G401 (cell line): ENCODE results near the gene MICAL3. TPM values are rescaled to one million over a fixed set of nuclear protein-coding genes. Genes with fewer than 3 reads are reported as not detected.
"Not testable (repeated sequence)": the region's sequence is repeated elsewhere in the genome, so short reads cannot be mapped to it uniquely, and the experiment has no call there.

Source experiments
- DNase-seq: peaks from one replicate; pipeline ENCODE4 v3.0.0-alpha.2; 2015; ENCODE audit warnings: low spot score
- in situ Hi-C: cut with HindIII; loops from 2 replicates; pipeline ENCODE4 v1.10.0; 2016; ENCODE audit warnings: low sequenced_read_pairs, mixed read lengths
- total RNA-seq: library from RNA; depleted of rRNA; stranded (reverse); fragments of >200 nt; shearing (Covaris generic); gene quantifications from 2 replicates; pipeline ENCODE4 v1.2.3, GENCODE V29; 2014; rRNA removed

The MICAL3 gene, protein sequence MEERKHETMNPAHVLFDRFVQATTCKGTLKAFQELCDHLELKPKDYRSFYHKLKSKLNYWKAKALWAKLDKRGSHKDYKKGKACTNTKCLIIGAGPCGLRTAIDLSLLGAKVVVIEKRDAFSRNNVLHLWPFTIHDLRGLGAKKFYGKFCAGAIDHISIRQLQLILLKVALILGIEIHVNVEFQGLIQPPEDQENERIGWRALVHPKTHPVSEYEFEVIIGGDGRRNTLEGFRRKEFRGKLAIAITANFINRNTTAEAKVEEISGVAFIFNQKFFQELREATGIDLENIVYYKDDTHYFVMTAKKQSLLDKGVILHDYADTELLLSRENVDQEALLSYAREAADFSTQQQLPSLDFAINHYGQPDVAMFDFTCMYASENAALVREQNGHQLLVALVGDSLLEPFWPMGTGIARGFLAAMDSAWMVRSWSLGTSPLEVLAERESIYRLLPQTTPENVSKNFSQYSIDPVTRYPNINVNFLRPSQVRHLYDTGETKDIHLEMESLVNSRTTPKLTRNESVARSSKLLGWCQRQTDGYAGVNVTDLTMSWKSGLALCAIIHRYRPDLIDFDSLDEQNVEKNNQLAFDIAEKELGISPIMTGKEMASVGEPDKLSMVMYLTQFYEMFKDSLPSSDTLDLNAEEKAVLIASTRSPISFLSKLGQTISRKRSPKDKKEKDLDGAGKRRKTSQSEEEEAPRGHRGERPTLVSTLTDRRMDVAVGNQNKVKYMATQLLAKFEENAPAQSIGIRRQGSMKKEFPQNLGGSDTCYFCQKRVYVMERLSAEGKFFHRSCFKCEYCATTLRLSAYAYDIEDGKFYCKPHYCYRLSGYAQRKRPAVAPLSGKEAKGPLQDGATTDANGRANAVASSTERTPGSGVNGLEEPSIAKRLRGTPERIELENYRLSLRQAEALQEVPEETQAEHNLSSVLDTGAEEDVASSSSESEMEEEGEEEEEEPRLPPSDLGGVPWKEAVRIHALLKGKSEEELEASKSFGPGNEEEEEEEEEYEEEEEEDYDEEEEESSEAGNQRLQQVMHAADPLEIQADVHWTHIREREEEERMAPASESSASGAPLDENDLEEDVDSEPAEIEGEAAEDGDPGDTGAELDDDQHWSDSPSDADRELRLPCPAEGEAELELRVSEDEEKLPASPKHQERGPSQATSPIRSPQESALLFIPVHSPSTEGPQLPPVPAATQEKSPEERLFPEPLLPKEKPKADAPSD (N-terminal part only)
- 3.4 and 5.3 TPM in 2 replicates for total RNA-seq

DNA sequence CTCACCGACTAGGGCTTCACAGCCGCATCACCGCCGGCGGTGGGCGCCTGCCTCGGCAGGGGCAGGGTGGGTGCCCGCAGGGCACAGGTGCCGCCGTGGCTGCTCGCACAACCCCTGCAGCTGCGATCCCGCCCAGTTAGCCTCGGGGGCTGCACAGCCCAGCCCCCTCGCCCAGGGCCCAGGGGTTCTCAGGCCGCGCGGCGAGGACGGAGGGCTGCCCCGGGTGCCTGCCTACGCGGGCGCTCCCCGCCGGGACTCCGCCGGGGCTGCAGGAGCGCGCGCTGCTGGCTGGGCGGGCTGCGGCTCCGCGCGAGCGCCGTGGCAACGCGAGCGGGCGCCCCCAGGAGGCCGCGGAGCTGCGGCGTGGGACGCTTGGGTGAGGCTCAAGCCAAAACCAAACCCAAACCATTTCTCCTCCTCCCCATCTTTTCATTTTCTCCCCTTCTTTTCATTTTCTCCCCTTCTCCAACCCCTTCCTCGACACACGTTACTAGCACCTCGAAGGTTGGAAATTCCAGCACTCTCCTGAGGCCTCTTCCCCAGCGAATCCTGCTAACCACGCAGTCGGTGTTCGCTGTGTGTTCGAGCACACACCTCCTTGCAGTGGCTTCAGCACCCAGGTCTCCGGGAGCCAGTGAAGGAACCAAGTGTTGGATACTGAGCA, at the start of gene MICAL3:
TSS of gene MICAL3 (minus strand) at position 286 of the 664 bp plus-strand sequence. CDS start 117,749 bp downstream, outside the sequence.
- in situ Hi-C loops = loop anchor here (25.0 kb wide), 1 partner anchor 137 kb away; no protein-coding TSS in a partner anchor
- peak; percentile 74 for DNase-seq

DNA sequence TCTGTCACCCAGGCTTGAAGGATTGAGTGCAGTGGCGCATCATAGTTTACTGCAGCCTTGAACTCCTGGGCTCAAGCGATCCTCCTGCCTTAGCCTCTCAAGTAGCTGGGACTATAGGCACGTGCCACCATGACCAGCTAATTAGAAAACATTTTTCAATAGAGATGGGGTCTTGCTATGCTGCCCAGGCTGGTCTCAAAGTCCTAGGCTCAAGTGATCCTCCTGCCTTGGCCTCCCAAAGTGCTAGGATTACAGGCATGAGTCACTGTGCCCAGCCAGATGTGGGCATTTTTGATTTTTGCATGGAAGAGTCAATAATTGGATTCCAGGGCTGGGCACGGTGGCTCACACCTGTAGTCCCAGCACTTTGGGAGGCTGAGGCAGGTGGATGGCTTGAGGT, 49.6 kb upstream of the MICAL3 start:
- DNase-seq, in situ Hi-C loops: not testable (repeated sequence)

DNA sequence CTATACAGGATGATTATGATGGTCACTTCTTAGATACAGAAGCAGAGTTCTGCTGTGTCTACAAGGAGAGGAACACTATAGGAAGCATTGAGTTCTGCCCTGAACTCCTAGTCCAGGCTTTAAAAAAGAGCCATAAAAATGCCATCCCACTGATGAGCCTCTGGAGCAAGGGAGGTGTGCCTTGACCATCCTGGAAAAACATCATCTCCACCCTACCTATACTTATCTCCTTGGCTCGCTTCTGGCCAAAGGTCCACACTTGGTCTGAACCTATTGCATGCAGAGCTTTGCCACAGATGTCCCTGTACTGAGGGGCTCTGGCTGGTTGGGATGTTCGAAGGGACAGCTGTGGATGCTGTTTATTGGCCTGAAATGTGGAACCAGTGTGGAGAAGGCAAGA, 49.1 kb upstream of the MICAL3 start:
- in situ Hi-C loops = no loop called here
- no peak for DNase-seq

DNA sequence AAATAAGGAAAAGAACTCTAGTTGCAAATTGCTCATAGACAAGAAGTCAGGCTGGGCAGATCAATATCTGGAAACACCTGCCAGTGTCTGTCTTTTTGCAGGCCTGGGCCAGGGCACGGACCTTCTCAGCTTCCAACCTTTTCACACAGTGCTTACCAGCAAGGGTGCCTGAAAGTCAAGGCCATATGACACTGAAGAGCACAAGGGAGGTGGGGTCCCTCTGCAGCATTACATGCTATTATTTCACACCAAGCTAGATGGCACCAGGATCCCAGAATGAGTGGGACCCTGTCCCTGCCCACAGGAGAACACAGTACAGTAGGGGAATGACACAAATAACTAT, 47.6 kb upstream of the MICAL3 start:
- no peak for DNase-seq
- in situ Hi-C loops = no loop called here

DNA sequence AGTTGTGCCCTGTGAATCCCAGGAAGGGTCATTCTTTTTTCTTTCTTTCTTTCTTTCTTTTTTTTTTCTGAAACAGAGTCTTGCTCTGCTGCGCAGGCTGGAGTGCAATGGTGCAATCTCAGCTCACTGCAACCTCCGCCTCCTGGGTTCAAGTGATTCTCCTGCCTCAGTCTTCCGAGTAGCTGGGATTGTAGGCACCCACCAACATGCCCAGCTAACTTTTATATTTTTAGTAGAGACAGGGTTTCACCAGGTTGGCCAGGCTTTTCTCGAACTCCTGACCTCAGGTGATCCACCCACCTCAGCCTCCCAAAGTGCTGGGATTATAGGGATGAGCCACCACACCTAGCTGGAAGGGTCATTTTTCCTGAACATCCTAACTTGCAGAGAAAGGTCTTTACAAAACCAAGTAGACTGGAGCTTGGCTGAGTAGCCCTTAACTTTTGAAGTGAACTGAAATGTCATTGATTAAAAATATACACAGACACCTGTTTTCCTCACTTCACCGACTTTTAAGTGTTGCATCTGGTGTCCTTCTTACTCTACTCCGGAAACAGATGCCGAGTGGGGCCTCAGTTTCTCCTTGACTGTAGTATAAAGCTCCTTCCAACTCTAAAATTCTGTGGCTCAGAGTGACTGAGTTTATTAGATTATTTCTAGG, 47.1 kb upstream of the MICAL3 start:
- DNase-seq, in situ Hi-C loops: not testable (repeated sequence)

DNA sequence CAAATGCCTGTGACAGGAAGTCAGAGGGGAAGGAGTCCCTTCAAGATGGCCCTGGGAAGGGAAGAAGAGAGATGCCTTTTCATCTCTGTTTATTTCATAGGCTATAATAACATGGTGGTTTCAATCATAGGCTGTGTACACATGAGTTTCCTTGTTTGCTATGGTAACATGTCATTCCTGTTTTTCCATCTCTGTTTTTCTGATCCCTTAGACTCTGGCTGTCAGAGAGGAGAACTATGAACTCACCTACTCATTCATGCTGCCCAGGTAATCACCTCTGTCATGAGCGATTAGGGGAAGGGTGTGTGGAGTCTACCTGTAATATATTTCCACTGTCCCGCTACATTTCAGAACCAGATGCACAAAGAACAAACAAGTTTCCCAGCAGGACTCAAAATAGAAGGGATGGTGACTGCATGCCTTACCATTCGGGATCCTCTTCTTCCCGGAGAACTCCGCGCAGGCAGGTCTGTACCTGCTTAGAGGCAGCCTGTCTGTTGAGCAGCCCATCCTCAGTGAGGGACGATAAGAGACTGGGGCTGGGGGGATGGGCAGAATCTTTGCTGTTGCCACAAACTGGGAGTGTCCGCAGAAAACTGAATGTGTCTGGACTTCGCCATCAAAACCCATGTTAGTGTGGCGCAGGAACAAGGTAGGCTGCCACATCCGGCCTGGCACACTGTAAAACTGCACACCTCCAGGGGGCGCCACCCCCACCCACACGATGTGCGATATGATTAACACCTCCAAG, 46.4 kb upstream of the MICAL3 start:
- no peak for DNase-seq
- in situ Hi-C loops = no loop called here

DNA sequence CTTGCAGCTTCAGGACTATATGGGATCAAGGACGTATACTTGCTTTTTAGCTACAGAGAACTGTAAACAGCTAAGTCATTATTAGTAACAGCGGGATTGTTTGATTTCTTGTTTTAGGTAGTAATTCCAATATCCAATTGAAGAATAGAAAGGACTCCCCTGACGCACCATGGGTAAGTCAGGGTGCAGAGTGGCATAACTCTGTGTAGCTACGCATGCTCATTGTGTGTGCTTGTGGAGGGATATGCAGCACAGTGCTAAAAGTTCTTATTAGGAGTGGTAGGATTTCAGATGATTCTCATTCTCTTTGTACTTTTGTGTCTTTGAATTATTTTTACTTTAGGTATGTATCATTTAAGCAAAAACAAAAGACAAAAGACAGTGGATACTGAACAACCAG, 45.7 kb upstream of the MICAL3 start:
- in situ Hi-C loops = no loop called here
- DNase-seq = no peak

DNA sequence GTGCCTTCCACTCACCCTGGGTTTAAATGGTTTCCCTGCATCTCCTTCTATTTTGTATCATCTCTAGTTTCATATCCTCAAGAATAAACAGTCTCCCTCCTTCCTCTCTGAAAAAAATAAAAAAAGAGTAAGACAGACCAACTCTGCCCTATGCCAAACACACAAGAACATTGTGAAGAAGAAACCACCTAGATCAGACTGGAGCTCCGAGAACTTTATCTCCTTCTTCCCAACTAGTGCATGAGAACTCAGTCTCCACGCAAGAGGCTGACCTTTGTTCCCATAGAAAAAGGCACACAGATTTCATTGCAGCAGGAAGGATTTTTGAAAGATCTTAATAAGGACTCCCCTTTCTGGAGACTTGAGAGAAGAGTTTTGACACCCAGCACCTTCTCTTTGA, 44.7 kb upstream of the MICAL3 start:
- no peak for DNase-seq
- in situ Hi-C loops = no loop called here

DNA sequence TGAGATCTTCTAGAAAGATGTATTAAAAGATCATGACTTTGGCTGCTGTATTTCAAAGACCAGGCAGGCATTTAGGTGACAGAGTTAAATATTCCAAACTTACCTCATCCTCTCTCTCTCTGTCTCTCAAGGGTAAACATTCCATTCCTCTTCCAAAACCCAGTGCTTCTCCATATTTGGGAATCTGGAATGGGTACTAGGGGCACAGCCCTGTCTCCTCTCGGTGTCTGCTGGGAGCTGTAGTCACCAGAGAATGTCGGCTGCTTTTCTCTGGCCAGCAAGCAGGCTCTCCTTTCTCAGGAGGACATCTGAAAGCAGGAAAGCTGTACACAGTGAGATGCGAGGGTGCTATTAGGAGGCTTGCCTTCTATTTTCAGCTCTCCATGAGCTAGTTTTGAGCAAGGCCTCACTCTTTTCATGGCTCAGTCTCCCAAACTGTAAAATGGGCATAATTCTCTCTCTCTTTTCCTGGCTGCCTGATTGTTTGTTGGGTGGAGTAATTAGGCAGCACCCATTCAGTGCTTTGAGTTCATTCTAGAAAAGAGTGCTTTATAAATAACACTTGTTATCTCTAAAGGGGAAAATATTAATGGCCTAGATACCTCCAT, 44.1 kb upstream of the MICAL3 start:
- DNase-seq = no peak
- in situ Hi-C loops = no loop called here

DNA sequence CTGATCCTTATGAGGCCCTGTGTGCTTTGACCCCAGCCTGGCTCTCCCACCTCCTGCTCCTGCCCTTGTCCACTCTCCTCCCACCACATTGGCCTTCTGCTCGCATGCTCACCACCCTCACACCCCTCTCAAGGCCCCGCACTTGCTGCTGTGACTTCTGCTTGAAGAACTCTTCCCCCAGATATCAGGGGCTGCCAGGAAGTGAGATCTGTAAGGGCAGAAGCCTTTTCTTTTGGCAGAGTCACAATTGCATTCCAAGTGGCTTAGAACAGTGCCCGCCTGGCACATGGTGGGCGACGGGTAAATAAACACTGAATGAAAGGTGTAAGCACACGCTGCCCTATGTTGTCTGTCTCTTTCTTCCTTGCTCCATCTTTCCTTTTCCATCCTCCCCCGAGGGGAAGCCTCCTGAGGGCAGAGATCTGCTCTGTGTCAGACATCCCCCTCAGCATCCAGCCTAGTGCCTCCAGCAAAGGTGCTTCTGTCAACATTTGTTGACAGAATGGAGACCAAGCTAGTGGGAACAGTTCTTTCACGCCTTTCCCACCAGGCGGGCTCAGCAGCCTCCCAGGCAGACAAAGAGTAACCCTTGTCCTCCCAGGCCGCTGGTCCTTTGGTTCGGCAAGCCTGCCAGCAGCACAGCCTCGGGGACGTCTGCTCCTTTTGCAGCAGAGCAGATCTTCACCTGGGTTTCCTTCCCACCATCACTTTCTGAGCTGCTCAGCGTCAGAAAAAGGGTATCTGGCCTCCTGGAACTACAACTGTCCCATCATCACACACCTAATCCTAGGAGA, 43.4 kb upstream of the MICAL3 start:
- in situ Hi-C loops = no loop called here

DNA sequence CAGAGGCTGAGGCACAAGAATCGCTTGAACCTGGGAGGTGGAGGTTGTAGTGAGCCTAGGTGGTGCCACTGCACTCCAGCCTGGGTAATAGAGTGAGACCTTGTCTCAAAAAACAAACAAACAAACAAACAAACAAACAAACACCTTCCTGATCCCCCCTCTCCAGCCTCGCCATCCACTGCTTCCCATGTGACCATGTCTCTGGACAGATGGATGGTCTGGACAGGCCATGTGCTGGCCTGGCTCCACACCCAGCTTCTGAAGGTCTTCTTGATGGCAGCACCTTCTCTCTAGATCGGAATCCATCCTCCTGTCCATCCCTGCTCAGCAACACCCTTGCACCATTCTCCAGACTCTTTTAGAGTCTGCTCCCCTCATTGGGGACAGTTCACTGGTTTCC, 42.8 kb upstream of the MICAL3 start:
- no peak for DNase-seq
- in situ Hi-C loops = no loop called here

More for the DNA sequence above, 43.4 kb upstream of the MICAL3 start:
- no peak for DNase-seq

DNA sequence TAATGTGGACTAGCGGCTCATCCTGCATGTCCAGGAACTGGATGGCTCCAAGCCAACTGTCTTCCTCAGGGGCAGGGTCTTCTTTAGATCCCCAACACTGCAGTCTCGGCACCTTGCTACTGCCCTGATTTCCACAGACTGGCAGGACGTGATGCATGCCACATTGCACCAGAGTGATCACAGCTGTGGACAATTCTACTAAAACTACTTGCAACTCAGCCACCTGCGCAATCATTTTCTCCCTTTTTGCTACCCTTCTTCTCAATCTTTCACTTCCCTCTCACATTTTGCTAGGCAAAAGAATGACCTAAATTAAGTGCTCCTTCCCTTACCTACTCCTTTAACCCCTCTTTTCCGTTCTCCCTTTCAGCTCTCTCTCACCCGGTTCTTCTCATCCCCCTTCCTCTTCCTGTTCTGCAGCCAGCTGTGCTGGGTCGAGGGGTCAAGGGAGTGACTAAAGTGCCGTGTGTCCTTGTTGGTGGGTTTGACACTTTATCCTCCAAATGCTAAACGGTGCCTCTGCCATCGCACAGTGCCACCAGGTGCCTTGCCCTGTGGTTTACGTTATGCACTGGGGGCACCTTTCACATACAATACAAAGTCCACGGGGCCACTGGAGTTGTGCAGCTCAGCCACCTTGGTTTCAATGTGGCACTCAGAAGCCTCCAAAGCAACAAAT, 42.0 kb upstream of the MICAL3 start:
- in situ Hi-C loops = no loop called here

DNA sequence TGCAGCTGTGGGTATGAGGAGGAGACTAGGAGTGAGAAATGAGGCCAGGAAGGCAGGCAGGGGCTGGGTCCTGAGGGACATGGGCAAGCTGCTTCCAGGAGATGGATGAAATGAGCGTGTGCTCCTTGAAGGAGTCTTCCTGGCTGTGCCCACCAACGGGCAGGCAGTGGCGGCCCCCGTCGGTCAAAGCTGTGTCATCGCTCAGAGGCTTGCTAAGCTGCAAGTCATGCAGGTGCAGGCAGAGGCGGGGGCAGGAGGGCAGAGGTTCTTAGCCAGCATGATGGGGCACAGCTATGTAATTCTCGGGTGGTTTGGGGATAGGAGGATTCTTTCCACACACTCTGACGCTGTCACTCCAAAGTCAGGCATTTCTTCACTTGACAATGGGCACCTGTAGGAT, 40.9 kb upstream of the MICAL3 start:
- no peak for DNase-seq
- in situ Hi-C loops = no loop called here

More for the DNA sequence above, 42.0 kb upstream of the MICAL3 start:
- DNase-seq = no peak

DNA sequence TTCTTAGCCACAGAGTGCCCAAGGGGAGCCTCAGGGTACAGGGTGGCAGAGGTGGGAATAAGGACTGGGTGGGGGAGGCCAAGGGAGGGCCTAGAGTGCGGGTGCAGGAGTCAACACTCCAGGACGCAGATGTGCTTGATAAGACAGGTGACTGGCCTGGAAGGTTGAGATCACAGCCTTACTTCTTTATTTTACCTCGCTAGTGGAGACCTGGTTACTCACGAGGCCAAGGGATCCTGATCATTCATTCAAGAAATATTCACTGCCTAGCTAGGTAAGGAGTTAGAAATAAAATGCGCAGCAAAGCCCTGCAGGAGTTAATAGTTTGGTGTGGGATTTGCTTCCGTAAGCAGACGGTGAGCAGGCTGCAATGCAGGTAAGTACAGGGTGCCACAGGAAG, 40.3 kb upstream of the MICAL3 start:
- no peak for DNase-seq
- in situ Hi-C loops = no loop called here

DNA sequence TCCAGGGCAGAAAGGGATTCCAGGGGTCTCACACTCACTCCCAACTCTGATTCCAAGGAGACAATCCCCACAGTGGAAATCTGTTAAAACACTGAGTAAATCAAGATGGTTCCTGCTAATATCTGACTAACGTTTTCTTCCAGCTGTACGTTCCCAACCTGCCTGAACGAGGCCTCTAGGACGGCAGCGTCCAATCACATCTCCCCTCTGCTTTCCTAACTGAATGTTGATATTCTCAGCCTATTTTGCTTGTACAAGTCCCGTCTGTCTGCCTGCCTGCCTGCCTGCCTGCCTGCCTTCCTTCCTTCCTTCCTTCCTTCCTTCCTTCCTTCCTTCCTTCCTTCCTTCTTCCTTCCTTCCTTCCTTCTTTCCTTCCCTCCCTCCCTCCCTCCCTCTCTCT, 39.4 kb upstream of the MICAL3 start:
- in situ Hi-C loops, DNase-seq: not testable (repeated sequence)

DNA sequence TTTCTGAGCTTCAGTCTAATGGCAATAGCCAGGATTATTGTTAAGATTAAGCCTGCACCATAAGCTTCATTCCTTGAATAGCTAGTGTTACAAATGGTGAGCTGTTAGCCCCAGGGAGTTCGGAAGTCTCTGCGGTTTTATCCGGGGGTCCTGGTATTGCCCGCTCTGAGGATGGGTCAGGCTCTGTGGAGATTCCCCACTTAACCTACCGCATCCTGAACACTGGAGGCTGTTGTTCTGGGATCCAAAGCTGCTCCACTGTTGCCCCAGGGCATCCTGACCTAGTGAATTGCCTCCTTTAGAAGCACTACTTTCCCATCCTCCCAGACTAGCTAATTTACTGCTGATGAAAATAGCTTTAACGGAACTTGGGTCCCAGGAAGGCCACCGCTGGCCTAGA, 38.9 kb upstream of the MICAL3 start:
- in situ Hi-C loops = no loop called here
- DNase-seq = no peak
